HUDEP-2 (cell line): Measurements from ENCODE around the gene SFMBT1.

Experiments used
- DNase-seq, 76 experiments: peaks; one replicate each; lab custom pipeline; 2025; ENCODE audit not compliant: unreplicated experiment in 76 of 76; lab: John Stamatoyannopoulos, UW

Gene SFMBT1

GRCh38 chr3:52930748-52931147 lies 115.1 kb downstream of the SFMBT1 start:
- no peak for DNase-seq

DNA sequence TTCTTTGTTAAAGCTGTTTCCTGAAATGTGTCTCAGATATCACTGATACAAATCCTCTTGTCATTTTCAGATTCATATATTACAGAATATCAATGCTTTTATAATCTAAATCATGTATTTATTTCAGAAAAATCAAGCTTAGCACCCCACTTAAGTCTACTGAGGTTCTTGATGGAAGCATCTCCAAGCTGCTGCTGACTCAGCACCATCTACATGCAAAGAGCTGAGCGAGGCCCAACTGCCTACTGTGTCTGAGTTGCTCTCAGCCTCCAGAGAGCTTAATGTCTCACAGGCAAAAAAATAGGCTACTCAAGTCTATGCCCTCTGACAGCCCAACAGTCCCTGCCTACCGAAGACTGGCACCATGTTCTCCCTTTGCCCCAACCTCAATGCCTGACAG lies 119.3 kb downstream of the SFMBT1 start:
- no peak for DNase-seq

DNA sequence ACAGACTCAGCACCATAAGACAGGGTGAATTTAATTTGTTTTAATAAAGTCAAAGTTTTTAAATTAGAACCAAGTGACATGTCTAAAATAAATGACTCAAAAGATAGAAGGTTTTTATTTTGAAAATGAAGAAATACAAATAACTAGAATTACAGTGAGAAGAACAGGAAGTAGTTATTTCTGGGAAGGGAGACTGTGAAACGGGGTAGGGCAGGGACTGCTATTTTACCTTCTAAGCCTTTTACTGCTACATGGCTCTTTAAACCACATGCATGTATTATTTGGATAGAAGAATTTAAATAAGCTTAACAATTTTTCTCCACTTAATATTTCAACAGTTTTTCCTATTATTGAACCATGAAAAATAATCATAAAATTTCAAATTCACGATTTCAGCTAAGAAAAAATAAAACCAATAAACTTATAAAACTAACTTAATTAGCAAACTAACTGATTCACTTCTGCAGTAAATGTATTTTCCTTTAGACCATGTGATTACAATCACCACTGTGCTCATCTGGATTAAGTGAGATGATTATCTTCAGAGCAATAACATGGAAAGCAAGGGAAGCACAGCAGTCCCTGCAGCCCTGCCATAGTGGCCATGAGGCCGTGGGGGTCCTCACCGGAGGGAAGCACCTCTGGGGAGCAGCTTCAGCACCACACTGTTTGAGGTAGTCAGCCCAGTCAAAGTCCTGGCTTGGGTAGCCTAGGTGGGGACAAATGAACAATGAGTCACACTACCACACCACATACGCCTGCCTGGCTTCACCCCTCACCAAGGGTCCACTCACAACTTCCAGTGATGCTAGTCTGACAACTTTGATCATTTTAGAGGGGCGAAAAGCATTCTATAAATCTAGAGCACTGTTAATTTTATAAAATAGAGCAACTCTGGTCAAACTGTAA lies 120.2 kb downstream of the SFMBT1 start:
- DNase-seq, result no peak

- no peak for DNase-seq
These were observed 121.9 kb downstream of the SFMBT1 start for GRCh38 chr3:52923963-52924362.

DNA sequence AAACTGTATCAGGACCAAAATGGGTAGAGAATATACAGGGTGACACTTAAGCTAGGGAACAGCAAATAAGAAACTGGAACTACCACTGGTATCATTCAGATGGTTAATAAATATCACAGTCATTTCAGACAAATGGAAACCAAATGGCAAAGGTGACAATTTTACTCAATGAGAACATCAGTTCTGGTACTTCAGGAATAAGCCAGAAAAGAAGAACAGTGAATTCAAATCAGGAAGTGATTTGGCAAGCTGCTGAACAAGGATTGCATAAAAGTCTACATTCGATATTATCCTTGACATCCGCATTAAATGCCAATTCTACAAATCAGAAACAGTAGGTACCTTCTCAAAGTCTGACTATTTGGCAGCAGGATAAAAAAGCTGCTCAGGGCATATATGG lies 125.0 kb downstream of the SFMBT1 start:
- DNase-seq, result no peak

GRCh38 chr3:52917044-52917443 lies 128.8 kb downstream of the SFMBT1 start:
- DNase-seq, result no peak

DNA sequence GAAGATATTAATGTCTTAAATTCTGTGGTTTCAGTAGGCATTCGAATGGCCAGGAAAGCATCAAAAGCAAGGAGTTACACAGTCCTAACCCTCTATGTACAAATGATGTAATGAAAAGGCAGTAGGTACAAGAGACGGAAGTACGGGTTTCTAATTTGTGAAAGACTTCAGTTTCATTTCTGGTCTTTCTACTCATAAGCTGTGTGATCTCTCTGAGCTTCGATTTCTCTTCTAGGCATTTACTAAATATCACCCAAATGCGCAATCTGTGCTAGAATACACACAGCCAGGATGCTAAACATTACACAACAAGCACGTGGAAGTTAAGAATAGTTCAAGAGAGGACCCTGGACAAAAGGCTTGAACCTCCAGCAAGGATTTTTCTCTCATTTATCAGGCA lies 130.6 kb downstream of the SFMBT1 start:
- no peak for DNase-seq

DNA sequence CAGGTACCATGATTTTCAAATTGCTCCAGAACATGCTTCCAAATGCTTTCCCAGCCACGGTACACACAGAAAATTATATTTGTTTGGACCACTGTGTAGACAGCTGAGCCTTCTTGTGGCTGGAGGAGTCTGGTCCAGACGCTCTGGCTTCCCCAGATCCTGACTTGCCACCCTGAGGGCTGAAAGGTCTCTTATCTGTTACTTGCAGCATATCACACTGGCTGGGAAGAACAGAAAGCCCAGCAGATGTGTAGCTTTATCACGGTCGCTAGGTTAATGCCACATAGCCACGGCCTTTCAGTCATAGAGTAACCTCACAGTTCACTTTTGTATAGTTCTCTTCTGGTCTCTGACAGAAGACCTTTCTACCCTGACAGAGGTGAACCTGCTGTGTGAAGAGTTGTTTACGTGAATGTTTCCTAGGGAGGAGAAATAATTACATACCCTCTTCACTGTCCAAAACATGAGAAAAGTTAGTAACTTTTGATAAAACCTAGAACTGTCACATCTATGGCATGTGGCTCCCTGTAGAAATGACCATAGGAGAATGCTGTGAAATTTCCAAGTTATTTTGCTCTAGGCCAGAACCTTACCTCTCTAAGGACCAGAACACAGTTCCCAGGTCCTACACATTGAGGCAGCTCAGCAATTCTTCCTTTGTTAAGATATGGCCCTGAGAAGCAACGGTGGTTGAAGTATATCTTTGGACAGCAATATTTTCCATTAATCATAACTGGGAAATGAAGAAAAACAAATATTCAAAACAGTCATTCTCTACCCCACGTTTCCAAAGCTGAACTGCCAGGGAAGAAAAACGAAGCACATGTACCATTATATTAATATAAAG lies 132.8 kb downstream of the SFMBT1 start:
- peak in 74 of 76 experiments; percentile 15 to 92 (median 76) for DNase-seq

DNA sequence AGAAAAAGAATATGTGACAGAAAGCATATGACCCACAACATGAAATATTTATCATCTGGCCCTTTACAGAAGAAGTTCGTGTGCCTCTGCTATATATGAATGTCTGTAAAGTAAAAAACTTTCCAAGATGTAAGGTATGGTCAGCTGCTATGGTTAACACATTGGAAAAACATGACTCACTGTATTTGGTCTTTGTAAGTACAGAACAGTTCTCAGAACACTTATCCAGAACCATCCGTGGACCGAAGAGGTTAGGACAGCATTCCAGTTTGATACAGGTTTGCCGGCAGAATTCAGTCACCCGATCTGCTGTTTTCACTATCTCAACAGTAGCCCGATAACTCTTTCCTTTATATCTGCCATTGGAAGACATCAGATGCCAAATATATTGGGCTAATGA lies 135.1 kb downstream of the SFMBT1 start:
- DNase-seq, result no peak

DNA sequence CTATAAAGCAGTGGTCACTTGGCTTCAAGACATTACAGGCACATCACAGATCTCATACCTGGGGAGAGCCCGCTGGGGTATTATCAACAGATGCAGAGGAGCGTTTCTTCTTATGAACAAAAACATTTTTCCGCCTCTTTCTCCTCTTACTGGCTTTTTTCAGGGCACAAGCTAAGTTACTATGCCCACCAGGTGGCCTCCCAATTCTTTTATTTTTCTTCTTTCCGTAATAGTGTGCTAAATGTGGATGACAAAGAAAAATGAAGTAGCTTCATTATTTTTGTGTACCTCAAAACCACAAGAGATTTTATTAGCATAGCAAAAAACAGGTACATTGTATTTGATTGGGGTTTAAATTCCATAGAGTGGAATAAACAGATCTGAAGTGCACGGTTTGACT lies 138.4 kb downstream of the SFMBT1 start:
- no peak for DNase-seq

GRCh38 chr3:52904552-52904951 lies 141.3 kb downstream of the SFMBT1 start:
- no peak for DNase-seq

DNA sequence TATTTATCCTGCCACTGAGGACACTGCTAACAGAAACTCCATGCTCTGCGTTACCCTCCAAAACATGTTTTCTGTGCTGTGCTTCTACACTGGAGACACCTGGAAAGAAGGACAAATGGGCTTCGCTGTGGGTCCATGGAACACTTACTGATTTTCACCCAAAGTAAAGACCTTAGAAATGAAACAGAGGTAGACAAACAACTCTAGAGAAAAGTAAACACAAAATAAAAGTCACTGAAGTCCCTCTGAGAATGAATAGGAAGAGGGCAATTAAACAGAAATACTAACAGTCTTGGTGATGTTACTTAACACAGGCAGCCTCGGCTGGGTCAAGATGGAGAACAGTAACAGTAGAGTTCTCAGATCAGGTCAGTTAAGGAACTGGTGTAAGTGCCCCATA lies 141.9 kb downstream of the SFMBT1 start:
- DNase-seq, result no peak

GRCh38 chr3:52897130-52898122 lies 148.4 kb downstream of the SFMBT1 start, which contains the start of gene STIMATE:
Gene STIMATE, minus strand, starts transcription at chr3:52897548. Its CDS starts 98 bp downstream, at chr3:52897450.
- peak in 71 of 76 experiments; percentile 12 to 84 (median 71) for DNase-seq

- DNase-seq, result peak in 1 of 76 experiments; percentile 4
These were observed 149.3 kb downstream of the SFMBT1 start for GRCh38 chr3:52896613-52897012.

DNA sequence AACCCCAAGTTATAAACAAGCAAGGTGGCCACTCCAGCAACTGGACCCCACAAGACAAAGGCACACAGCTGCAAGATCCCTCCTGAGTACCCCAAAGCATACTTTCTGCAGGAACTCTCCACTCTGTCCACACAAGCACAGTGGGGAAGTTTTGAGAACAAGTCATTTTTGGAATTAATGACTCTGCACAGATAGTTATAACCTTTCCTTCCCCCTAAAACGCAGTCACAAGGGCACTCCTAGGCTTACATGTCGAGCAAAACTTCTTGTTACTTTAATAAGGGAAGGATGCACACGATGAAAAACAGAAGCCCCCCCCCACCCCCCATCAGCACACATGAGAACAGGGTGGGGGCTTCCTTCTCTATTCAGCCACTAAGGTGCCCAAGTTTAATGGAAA lies 149.7 kb downstream of the SFMBT1 start:
- no peak for DNase-seq

DNA sequence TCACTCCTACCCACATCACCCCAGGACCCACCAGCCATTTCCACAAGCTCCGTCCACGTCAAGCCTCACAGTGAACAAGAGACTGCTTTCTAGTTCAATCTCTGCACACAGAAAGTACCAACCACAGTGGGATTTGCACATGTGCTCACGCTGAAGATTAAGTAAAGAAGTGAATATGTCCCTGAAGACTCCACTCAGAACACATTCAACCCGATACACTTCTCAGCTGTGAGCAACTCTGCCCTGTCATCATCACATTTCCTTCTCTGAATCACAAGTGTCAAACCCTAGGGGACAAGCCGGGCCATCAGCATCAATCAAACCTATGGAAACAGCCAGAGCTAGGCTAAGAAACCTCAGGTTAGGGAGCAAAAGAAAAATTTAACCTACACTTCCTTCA lies 150.5 kb downstream of the SFMBT1 start:
- DNase-seq, result no peak

DNA sequence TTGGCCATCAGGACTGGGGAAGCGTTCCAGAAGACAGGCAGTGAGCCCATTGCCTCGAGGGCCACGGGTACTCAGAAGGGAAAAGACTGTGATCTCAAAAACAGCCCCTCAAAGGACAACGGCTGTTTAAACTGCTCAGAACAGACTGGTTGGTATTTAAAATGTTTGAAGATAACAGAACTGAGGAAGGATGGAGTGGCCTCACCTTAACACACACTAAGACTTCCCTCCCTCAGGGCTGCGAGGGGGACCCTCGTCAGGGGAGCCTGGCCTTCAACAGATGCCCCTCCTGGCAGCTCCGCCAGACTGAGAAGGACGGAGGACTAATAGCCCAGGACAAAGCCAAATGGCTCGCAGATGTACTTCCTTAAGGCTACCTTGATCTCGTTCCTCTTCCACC lies 151.1 kb downstream of the SFMBT1 start:
- DNase-seq, result no peak

DNA sequence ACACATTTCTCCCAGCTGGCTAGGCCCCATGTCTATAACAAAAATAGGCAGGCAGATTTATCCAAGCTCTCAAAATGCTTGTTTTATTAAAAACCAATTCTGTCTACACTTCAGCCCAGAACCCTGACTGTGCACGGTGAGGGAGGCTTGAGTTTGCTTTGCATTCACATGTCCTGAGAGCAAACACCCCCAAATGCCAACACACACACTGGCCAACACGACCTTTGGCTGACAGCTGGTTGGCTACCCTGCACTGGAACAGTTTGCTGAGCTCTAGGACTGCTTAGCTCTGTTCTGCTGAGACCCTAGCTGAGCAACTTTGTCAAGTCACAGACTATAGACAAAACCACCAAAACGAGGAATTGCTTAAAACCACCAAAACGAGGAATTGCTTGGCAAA lies 152.2 kb downstream of the SFMBT1 start:
- no peak for DNase-seq

DNA sequence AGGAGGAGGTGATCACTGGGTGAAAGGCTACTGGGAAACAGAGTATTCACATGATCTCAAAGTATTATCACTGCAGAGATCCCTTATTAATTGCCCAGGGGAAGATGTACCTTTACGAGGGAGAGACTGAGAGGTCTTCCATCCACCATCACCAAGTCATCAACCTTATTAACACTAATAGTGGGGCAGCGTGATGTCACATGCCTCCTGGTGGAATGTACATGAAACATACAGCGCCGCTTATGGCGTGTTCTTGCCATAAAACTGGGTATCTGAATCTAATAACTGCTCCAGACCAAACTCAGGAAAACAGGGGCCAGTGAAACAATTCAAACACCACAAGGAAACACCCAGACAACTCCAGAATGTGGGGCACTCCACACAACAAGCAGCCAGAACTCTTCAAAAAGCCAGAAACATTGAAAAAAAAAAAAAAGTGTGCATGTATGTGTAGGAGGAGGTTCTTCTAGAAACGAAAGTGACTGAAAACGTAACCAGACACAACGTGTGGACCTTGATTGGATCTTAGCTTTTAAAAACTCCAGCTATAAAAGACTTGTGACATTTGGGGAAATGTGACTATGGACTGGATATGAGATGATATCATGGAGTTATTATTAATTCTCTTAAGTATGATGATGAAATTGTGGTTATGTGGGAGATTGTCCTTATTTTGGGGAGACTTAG lies 153.1 kb downstream of the SFMBT1 start:
- DNase-seq, result no peak

- no peak for DNase-seq
These were observed 153.6 kb downstream of the SFMBT1 start for GRCh38 chr3:52892290-52892624.
